Hematopoietic multipotent progenitor cell treated with erythropoietin and hydrocortisone succinate and interleukin-3 and kit ligand, for 17 days (in vitro differentiated cells): ENCODE data around the gene IFI27L1.
"Not testable (repeated sequence)": the region's sequence is repeated elsewhere in the genome, so short reads cannot be mapped to it uniquely, and the experiment has no call there.

Experiments
- DNase-seq: peaks from one replicate; pipeline ENCODE4 v3.0.0-alpha.2; 2015; ENCODE audit warnings: low spot score

Gene IFI27L1

GRCh38 chr14:94048691-94049624 is 32.2 kb upstream of the IFI27L1 start:
- no peak for DNase-seq

GRCh38 chr14:94049625-94050023 is 31.5 kb upstream of the IFI27L1 start:
- DNase-seq, result no peak

GRCh38 chr14:94050231-94050880 is 30.8 kb upstream of the IFI27L1 start:
- no peak for DNase-seq

DNA sequence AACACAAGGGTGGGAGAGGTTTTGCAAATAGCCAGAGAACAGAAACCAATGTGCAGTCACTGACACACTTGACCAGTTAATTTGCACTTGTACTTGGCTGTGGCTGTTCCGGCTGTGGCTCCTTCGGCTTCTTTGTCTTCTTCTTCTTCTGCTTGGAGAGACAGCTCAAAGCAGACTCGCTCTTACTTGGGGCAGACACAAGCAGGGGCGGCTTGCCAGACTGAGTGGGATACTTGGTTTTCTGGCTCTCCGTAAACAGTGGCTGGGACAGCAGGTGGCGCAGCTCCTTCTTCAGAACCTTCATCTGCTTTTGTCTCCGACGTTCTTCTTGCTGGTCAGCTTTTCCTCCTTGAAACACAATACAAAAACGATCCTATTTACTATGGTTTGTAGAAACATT is 30.0 kb upstream of the IFI27L1 start:
- peak; percentile 13 for DNase-seq

DNA sequence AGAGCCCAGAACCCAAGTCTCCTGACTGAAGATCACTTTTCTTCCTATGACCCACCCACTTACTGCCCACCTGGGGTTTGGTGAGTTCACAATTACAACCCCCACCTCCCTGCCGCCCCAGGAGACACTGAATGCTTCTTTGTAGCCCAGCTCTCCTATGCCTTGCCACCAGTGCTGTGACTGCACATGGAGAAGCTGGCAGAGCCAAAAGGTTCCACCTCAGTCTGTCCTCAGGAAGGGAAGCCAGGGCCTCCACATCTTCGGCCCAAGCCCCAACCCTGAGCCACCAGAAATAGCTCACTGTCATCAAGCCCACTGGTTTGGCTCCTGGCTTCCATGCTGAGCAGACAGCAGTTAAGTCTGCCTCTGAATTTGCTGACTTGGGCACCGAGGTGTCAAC is 29.3 kb upstream of the IFI27L1 start:
- no peak for DNase-seq

GRCh38 chr14:94052199-94052598 is 28.9 kb upstream of the IFI27L1 start:
- no peak for DNase-seq

DNA sequence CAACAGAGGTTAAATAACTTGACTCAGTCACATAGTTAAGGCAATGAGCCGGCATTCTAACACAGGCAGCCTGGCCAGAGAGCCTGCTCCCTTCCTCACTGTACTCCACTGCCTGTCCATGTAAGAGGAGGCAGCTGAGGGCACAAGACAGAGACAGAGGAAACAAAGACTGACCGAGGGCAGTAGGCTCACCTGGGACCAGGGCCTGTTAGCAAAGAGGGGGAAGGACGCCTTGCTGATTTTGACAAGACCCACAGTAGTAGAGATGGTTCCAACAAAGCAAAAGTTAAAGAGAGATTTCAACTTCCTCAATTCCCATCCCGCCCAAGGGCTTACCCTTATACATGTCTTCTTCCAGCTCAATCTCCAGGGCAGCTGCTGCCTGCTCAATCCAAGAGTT is 28.4 kb upstream of the IFI27L1 start:
- no peak for DNase-seq

- no peak for DNase-seq
These were observed 26.7 kb upstream of the IFI27L1 start for GRCh38 chr14:94054401-94054800.

DNA sequence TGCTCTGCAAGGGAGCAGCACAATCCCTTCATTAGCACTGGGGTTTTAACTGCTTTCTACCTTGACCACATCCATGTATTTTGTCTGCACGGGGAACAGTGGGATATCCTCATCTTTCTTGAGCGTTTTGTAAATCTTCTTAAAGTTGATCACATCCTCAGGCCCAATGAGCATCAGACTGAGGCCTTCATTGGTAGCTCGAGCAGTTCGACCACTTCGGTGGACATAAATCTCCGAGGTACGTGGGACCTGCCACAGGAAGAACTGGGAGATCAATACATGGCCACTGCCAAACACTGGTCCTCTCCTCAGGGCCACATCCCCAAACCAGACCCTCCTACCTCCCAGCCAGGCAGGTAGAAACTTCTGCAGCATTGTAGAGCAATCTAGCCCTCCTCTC is 26.2 kb upstream of the IFI27L1 start:
- DNase-seq, result no peak

DNA sequence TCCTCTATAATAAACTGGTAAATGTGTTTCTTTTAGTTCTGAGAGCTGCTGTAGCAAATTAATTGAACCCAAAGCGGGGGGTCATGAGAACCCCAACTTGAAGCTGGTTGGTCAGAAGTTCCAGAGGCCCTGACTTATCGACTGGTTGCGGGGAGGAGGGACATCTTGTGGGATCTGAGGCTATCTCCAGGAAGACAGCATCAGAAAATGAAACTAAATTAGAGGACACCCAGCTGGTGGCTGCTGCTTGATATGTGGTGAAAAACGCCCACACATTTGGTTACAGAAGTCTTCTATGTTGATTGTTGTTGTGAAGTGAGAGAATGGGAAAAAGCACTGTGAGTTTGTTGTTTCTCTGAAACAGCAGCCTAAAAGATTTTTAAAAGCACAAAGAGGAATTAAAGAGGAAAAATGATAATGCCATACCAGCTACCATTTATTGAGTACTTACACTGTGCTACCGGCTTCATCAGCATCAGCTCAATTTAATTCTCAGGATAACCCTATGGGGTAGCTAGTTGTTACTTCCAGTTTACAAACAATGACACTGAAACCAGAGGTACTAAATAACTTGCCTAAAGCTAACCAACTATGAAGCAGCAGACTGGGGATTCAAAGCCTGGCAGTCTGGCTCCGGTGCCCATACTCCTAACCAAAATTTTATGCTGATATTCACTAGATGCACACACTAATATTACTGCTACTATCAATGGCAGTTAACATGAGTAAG is 24.4 kb upstream of the IFI27L1 start:
- no peak for DNase-seq

GRCh38 chr14:94058128-94058673 is 22.9 kb upstream of the IFI27L1 start:
- DNase-seq, result peak; percentile 25

GRCh38 chr14:94058674-94059138 is 22.4 kb upstream of the IFI27L1 start:
- no peak for DNase-seq

DNA sequence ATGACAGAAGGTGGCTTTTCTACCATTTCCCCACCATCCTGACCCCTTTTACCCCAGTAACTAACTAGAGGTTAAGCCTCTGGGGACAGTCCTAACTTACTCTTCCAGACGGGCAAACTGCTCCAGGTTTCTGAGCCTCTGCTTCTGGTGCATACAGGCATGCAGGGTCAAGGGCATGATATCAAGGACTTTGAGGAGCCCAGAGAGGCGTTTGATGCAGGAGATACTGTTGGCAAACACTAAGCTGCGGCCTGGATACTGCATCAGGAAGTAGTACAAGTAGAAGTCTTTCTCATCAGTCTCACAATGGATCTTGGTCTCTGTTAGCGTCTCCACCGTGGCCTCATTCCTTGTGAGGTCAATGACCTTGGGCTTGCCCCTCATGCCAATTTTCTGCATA is 21.1 kb upstream of the IFI27L1 start:
- no peak for DNase-seq

- no peak for DNase-seq
These were observed 18.7 kb upstream of the IFI27L1 start for GRCh38 chr14:94062344-94062940.

GRCh38 chr14:94066089-94066676 is 14.9 kb upstream of the IFI27L1 start:
- no peak for DNase-seq

- DNase-seq, result not testable (repeated sequence)
These were observed 9.0 kb upstream of the IFI27L1 start for GRCh38 chr14:94072076-94072475.

DNA sequence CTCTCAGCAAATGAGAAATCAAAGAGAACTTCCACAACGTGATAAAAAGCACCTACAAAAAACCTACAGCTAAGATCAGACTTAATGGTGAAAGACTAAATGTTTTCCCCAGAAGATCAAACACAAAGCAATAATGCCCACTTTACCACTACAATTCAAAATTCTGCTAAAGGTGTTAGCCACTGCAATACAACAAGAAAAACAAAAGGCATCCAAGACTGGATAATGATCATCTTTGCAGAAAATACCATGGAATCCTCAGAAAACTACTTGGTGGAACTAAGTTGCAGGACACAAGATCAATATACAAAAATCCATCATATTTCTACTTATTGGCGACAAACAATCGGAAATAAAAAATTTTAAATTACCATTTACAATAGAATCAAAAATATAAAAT is 6.6 kb upstream of the IFI27L1 start:
- no peak for DNase-seq

DNA sequence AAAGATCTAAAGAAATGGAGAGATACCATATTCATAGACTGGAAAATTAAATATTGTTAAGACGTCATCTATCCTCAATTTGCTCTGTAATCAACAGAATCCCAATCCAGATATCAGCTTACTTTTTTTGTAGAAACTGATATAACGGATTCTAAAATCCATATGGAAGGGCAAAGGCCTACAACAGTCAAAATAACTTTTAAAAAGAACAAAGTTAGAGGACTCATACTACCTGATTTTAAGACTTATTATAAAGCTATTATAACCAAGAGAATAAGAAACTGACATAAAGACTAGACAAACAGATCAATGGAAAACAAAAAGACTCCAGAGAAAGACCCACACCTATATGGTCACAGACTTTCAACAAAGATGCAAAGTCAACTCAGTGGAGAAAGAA is 6.1 kb upstream of the IFI27L1 start:
- DNase-seq, result no peak

DNA sequence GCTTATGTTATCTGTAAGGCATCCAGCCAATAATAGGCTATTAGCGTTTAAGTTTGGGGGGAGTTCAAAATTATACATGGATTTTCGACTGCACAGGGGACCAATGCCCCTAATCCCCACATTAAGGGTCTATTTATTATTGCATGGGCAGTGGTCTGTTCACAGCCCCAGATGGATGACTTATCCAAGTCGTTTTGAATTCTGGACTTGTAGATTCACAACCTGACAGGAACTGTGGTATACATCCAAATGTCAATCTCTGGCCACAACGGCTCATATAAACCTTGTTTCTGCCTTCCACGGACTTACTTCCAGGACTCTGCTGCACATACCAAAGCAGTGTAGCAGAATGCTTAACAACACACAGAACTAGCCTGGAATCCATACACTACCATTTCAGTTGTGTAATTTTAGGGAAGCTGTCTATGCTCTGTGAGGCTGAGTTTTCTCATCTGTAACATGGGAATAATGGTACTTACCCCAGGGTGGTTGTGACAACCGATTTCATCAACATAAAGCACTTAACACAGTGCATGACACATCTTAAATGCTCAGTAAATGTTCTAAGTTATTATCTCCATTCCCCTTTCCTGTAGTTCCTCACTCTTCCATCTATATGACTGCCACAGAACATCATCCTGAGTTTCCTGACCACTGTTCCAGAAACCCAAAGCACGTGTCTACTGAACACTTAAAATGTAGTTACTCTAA is 3.8 kb upstream of the IFI27L1 start:
- DNase-seq, result no peak

DNA sequence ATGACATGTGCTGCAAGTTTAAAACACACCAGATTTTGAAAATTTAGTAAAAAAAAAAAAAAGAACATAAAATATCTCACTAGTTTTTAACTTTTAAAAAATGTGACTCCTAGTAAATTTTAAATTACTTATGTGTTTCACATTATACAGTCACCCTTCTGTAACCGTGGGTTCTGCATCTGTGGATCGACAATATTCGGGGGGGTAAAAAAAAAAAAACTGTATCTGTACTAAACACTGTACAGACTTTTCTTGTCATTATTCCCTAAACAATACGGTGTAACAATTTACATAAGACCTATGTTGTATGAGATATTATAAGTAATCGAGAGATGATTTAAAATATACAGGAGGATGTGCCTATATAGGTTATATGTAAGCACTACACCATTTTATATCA is 3.3 kb upstream of the IFI27L1 start:
- no peak for DNase-seq
